SJCRH30 (cell line): Measurements from ENCODE around the gene PEPD. TPM values are rescaled to one million over a fixed set of nuclear protein-coding genes. Genes with fewer than 3 reads are reported as not detected.

ENCODE experiments used
- DNase-seq, 2 experiments: peaks; one replicate each; pipeline ENCODE4 v3.0.0-alpha.2; 2015 to 2020
- H3K27ac ChIP-seq: fragments of 250-450 bp; sonication (Bioruptor Pico); 2 replicates; pipeline ENCODE4 v1.5.1; 2020; ENCODE audit warnings: mild to moderate bottlenecking, moderate library complexity
- H3K27me3 ChIP-seq: fragments of 250-450 bp; sonication (Bioruptor Pico); 2 replicates; pipeline ENCODE4 v1.5.1; 2020; ENCODE audit warnings: mild to moderate bottlenecking, moderate library complexity
- H3K36me3 ChIP-seq: fragments of 250-450 bp; sonication (Bioruptor Pico); 2 replicates; pipeline ENCODE4 v1.5.1; 2020; ENCODE audit warnings: mild to moderate bottlenecking, moderate library complexity
- H3K4me1 ChIP-seq: fragments of 250-450 bp; sonication (Bioruptor Pico); 2 replicates; pipeline ENCODE4 v1.5.1; 2020; ENCODE audit warnings: mild to moderate bottlenecking, moderate library complexity
- H3K4me3 ChIP-seq: fragments of 250-450 bp; sonication (Bioruptor Pico); 2 replicates; pipeline ENCODE4 v1.5.1; 2020; ENCODE audit warnings: mild to moderate bottlenecking, moderate library complexity
- H3K9me3 ChIP-seq: fragments of 250-450 bp; sonication (Bioruptor Pico); replicated peaks from 2 replicates; pipeline ENCODE4 v1.5.1; 2020; ENCODE audit warnings: mild to moderate bottlenecking, moderate library complexity
- total RNA-seq: library from RNA; depleted of rRNA; stranded (reverse); fragments of >200 nt; shearing (Covaris generic); gene quantifications from 2 replicates; pipeline ENCODE4 v1.2.3, GENCODE V29; 2014

PEPD gene
- total RNA-seq, 1 experiment from 2014 or later: 39.5 TPM

GRCh38 chr19:33394723-33395560 lies 126.6 kb downstream of the PEPD start:
- Histone ChIP-seq H3K27ac (no peak overlapping the region), H3K9me3 (no peaks in the 10 kb centered on the region), H3K4me1 (peaks cover 48% of the 10 kb centered on the region)

GRCh38 chr19:33394006-33394722 lies 127.4 kb downstream of the PEPD start:
- Histone ChIP-seq H3K36me3 (no peaks in the 10 kb centered on the region), H3K27me3 (no peaks in the 10 kb centered on the region), H3K4me3 (no peak overlapping the region), H3K27ac (no peak overlapping the region), H3K4me1 (peaks cover 49% of the 10 kb centered on the region), H3K9me3 (no peaks in the 10 kb centered on the region)
- peak in 1 of 2 experiments; percentile 4 for DNase-seq

More at GRCh38 chr19:33394723-33395560, 126.6 kb downstream of the PEPD start:
- H3K36me3 ChIP-seq: no peaks in the 10 kb centered on the region
- no peak overlapping the region for H3K4me3 ChIP-seq
- DNase-seq: no peak
- no peaks in the 10 kb centered on the region for H3K27me3 ChIP-seq

GRCh38 chr19:33393286-33394005 lies 128.1 kb downstream of the PEPD start:
- Histone ChIP-seq H3K4me1 (peaks cover 49% of the 10 kb centered on the region), H3K27me3 (no peaks in the 10 kb centered on the region), H3K4me3 (no peak overlapping the region), H3K36me3 (no peaks in the 10 kb centered on the region), H3K9me3 (no peaks in the 10 kb centered on the region), H3K27ac (no peak overlapping the region)
- DNase-seq: peak; percentile 40 to 55

- Histone ChIP-seq H3K4me1 (peaks cover 47% of the 10 kb centered on the region), H3K27ac (no peak overlapping the region), H3K36me3 (no peaks in the 10 kb centered on the region), H3K27me3 (no peaks in the 10 kb centered on the region), H3K4me3 (no peak overlapping the region), H3K9me3 (no peaks in the 10 kb centered on the region)
- DNase-seq: peak in 1 of 2 experiments; percentile 37
These were observed 129.0 kb downstream of the PEPD start for GRCh38 chr19:33392341-33393285.

GRCh38 chr19:33391631-33392249 lies 129.9 kb downstream of the PEPD start:
- Histone ChIP-seq H3K4me1 (peaks cover 38% of the 10 kb centered on the region), H3K27ac (no peak overlapping the region), H3K9me3 (no peaks in the 10 kb centered on the region), H3K36me3 (no peaks in the 10 kb centered on the region; the same call in 1 of the 2 replicates), H3K4me3 (no peak overlapping the region), H3K27me3 (no peaks in the 10 kb centered on the region)
- no peak for DNase-seq

GRCh38 chr19:33390908-33391630 lies 130.5 kb downstream of the PEPD start:
- Histone ChIP-seq H3K27me3 (no peaks in the 10 kb centered on the region), H3K36me3 (no peaks in the 10 kb centered on the region; the same call in 1 of the 2 replicates), H3K4me1 (peaks cover 34% of the 10 kb centered on the region), H3K27ac (no peak overlapping the region), H3K9me3 (no peaks in the 10 kb centered on the region), H3K4me3 (no peak overlapping the region)
- no peak for DNase-seq

GRCh38 chr19:33390101-33390907 lies 131.3 kb downstream of the PEPD start:
- Histone ChIP-seq H3K36me3 (no peaks in the 10 kb centered on the region; the same call in 1 of the 2 replicates), H3K27me3 (no peaks in the 10 kb centered on the region), H3K9me3 (no peaks in the 10 kb centered on the region), H3K4me3 (no peak overlapping the region), H3K4me1 (peaks cover 30% of the 10 kb centered on the region), H3K27ac (no peak overlapping the region)
- peak; percentile 44 to 58 for DNase-seq

- Histone ChIP-seq H3K36me3 (no peaks in the 10 kb centered on the region; the same call in 1 of the 2 replicates), H3K27me3 (no peaks in the 10 kb centered on the region), H3K4me3 (no peak overlapping the region), H3K27ac (no peak overlapping the region), H3K9me3 (no peaks in the 10 kb centered on the region), H3K4me1 (peaks cover 30% of the 10 kb centered on the region)
- DNase-seq: no peak
These were observed 132.0 kb downstream of the PEPD start for GRCh38 chr19:33389421-33390100.

- no peaks in the 10 kb centered on the region for H3K9me3 ChIP-seq
- H3K4me1 ChIP-seq: peaks cover 30% of the 10 kb centered on the region
- DNase-seq: no peak
- no peak overlapping the region for H3K4me3 ChIP-seq
- no peak overlapping the region for H3K27ac ChIP-seq
- H3K36me3 ChIP-seq: no peaks in the 10 kb centered on the region; the same call in 1 of the 2 replicates
- no peaks in the 10 kb centered on the region for H3K27me3 ChIP-seq
These were observed 132.7 kb downstream of the PEPD start for GRCh38 chr19:33388725-33389420.

- H3K4me3 ChIP-seq: no peak overlapping the region
- no peak overlapping the region for H3K27ac ChIP-seq
- no peaks in the 10 kb centered on the region; the same call in 1 of the 2 replicates for H3K36me3 ChIP-seq
- H3K27me3 ChIP-seq: no peaks in the 10 kb centered on the region
- peaks cover 24% of the 10 kb centered on the region for H3K4me1 ChIP-seq
- no peaks in the 10 kb centered on the region for H3K9me3 ChIP-seq
- no peak for DNase-seq
These were observed 133.3 kb downstream of the PEPD start for GRCh38 chr19:33388231-33388724.
